Measurements from ENCODE around the gene CFAP410.

DNA sequence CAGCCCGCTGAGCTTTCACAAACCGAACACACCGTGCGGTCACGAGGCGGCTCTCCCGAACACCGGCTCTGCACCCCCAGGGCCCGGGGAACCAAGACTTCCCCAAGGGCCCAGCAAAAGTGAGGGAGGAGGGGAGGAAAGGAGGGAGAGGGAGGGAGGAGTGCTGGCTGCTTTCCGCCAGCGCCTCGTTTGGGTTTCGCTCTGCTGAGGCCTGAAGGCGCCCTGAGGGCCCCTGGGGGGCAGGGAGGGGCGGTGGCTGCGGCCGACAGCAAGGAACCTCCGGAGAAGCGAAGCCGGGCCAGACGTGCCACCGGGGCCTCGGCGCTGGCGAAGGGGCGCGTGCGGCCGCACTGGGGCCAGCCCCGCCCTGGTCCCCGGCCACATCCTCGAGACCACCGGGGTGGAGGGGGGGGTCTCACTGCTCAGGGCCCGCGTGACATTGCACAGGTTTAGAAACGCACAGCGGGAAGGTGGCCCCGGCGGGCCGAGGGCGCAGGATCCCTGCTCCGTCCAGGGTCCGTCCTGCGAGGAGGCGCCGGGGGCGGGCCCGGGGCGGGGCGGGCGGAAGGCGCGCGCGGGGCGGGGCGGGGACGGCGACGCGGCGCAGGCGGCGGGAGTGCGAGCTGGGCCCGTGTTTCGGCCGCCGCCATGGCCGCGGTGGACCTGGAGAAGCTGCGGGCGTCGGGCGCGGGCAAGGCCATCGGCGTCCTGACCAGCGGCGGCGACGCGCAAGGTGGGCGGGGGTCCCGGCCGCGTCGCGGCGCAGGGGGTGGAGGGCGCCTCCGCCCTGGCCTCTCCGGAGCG, 39.5 kb downstream of the CFAP410 start, which contains the start of gene PFKL:
- TF ChIP-seq CTCF (IDR thresholded peaks at IDR 0.05), result no peak
- TF ChIP-seq POLR2A (IDR thresholded peaks at IDR 0.05), result peak in 1 of 2 donors; percentile 1

Data from vagina (tissue), 2 donors.